Measurements from ENCODE around the gene DIS3L2.
A peak's percentile ranks its signal among the peaks of the same experiment; 100 is the strongest.

DIS3L2 gene

DNA sequence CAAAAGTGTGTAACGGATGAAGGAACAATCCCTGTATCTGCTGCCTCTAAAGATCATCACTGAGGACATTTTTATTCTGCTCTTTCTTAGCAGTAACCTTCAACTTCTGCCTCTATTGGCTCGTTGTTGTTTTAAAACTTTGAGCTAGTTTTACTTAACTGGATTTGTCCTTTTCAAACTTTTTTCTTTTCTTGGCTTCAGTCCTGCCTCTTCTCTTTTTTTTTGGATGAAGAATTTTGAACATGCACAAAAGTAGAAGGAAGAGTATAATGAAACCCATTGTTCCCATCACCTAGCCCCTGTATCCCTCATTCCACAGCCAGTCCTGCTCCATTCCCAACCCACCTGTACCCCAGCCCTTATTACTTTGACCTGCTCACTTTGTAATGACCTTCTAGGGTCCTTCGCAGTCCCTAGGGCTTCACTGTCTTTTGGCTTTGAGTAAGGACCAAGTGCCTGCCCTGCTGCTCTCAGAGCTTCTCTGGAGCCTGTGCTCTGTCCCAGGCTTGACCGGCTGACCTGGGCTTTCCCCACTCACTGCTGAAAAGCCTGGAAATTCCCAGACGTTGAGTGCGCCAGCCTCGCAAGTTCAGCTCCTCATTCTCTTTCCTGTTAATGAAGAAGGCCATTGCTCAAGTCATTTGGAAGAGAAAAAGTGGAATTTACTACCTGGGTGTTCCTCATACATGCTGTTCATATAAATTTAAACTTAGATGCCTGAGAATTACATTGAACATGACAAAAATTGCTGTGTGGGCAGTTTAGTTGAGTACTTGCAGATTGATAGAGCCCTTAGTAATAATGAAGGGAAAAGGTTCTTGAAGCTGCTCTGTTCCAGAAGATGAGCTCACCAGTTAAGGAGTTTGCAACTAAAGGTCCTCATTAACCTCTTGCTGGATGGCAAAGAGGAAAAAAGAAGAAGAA is 267.7 kb downstream of the DIS3L2 start:
- DNase-seq (ENCODE audit: low spot score) = no peak

DNA sequence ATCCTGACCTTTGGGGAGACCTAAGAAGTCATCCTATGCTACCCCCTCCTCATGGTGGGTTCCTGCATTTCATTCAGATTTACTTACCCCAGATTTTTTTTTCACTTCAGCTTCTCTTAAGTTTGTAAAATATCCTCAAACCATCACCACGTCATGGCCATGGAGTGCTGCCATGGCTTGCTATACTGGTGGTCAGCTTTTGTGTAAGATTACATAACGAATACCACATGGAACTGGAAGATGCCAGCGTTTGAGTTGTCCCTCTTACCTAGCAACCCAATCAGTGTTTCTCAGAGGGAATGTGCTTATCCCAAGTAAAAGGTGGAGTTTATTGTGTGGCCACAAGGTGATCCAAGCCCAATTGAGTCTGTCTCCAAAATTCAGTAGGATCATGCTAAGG is 268.4 kb downstream of the DIS3L2 start:
- no peak for DNase-seq (ENCODE audit: low spot score)

DNA sequence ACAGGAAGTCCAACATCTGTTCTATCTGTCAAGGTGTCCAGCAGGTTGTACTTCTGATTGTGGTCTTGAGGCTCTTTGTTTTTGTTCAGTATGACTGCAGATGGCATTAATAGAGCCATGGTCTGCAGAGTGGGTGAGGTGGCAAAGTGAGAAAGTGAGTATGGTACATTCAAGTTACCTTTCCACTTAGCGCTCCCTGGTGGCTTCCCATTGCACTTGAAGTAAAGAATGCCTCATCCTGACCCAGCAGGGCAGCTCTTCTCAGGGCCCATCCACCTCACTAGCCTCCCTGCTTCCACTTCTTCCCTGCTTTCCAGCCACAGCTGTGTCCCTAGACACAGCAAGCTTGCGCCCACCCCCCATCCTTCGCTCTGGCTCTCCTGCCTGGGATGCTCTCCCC is 269.0 kb downstream of the DIS3L2 start:
- DNase-seq (ENCODE audit: low spot score) = no peak

DNA sequence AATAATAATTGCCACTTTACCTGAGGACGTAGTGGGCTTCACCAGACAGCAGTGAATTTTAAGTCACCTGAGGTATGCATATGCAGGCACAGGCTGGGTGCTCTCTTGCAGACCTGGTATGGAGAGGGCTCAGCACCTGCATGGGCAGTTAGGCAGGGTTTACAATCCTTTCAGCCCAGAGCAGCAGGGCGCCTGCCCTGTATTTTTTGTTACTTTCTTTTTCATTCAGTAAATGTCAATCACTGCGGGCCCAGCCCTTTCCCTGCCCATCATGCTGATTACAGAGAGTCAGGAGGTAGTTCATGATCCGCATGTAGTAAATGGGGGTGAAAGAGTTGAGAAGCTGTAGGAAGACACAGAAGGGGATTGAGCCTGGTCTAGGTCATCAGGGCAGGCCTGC is 270.0 kb downstream of the DIS3L2 start:
- no peak for DNase-seq (ENCODE audit: low spot score)

DNA sequence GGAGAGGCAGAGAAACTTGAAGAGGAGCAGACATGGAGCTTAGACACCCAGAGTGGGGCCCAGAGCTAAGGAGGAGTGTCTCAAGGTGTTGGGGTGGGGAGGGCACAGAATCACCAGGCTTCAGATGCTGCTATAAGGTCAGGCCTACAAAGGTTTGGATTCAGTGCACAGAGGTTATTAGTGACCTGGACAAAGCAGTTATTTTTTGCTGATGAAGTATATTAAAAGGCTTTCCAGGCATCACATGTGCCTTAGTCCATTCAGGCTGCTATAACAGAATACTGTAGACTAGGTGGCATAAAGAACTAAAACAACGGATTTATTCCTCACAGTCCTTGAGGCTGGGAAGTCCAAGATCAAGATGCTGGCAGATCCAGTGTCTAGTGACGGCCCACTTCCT is 271.4 kb downstream of the DIS3L2 start:
- DNase-seq (ENCODE audit: low spot score) = no peak

DNA sequence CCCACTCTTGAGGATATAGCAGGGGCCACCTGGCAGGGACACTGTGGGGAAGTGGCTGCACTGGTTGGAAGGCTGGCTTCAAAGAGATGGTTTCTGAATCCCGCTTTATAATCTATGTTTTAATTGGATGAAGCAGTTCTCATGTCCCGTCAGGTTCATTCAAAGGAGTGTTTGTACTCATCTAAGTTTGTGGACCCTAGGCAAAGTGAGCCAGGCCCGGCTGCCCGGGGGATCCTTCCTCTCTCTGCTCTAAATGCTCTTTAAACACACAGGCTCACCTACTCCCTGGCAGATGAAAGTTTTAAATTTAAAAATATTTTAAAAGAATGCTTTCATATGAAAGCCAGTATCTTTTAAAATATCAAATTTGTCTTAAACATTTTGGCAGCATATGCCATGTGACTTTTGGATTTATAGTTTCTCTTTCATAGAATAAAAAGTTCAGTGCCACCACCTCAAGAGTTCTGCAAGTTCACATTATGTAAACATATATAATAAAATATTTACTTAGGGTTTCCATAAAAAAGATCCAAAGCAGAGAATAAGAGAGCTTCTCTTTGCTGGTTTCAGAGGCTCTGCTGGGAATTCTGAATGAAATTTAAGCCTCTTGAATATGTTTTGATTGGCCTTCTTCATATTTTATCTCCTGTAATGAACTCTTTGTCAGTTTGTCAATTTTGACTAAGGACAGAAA is 273.6 kb downstream of the DIS3L2 start:
- no peak for DNase-seq (ENCODE audit: low spot score)

DNA sequence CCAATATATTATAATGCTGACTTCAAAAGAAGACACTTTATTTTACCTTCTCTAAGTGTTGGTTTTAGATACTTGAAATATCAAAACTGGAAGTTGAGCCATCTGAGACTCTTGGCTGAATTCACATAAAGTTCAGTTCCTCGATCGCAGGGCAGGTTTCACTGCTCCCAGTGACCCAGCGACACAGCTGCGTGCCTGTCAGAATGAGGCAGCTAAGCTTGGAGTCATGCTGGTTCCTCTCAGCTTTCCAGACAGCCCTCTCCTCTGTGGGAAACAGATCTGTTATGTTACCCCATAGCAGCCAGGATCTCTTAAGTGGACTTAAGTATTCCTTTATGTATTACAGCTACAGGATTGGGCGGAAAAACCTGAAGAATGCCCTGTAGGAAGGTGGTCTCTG is 274.2 kb downstream of the DIS3L2 start:
- no peak for DNase-seq (ENCODE audit: low spot score)

DNA sequence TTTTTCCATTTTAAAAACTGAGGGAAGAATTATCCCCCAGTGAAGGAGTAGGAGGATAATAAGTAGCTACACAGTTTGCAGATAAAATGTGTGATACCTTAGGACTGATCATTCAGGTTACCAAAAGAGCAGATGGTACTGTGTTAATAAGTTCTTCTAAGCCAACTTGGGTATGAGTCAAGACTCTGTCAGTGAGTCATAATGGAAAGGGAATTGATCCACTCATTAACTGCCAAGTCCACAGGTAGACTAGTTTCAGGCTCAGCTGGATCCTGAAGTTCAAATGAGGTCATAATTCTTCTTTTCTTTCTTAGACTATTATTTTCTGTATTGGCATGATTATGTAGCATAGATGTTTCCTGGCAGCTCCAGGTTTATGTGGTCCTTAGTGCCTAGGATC is 274.7 kb downstream of the DIS3L2 start:
- DNase-seq (ENCODE audit: low spot score) = no peak

DNA sequence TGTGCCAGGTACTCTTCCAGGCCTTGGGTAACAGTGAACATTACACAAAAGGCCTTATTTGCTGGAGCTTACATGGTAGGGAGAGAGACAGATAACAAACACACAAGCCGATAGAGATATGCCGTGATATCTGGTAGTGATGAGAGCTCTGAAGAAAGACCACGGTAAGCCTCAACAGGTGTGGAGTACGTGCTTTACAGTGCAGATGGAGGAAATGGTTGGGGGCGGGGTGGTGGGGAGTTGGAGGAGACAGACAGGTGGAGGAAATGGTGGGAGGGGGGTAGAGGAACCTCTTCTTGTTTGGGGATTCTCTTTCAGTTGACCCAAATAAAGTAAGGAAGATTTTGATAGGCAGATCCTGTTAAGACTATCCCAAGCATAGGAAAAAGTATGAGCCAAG is 276.0 kb downstream of the DIS3L2 start:
- no peak for DNase-seq (ENCODE audit: low spot score)

DNA sequence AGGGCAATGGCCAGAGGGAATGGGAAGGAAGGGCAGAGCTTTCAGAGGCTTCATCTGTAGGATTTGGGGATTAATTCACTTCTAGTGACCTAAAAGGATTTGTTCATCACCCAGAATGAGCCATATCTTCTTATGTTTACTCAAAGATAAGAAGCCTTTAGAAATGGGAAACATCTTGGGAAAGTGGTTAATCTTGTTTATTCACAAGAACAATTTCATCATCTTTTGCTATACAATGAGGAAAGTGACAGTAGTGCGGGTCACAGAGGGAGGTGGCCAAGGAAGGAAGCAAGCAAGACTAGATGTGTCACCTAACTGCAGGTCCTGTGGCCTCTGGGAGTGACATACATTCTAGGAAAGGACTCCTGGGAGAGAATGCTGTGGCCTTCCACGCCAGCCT is 276.6 kb downstream of the DIS3L2 start:
- DNase-seq (ENCODE audit: low spot score) = no peak

DNA sequence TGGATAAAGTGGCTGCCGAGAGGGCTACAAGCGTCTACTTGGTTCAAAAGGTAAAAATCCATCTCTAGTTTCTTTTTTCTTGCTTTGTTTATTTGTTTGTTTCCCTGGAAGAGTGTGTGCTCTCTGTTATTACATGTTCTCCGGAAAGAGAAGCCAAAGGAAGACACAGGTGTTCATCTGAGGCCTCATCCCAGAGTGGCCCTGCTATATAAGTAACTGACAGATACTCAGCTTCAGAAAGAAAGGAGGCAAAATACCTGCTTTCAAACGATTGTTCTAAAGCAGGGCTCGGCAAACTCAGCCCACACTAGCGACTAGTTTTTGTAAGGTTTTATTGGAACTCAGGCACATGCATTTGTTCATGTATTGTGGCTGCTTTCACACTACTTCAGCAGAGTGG is 277.1 kb downstream of the DIS3L2 start:
- no peak for DNase-seq (ENCODE audit: low spot score)

DNA sequence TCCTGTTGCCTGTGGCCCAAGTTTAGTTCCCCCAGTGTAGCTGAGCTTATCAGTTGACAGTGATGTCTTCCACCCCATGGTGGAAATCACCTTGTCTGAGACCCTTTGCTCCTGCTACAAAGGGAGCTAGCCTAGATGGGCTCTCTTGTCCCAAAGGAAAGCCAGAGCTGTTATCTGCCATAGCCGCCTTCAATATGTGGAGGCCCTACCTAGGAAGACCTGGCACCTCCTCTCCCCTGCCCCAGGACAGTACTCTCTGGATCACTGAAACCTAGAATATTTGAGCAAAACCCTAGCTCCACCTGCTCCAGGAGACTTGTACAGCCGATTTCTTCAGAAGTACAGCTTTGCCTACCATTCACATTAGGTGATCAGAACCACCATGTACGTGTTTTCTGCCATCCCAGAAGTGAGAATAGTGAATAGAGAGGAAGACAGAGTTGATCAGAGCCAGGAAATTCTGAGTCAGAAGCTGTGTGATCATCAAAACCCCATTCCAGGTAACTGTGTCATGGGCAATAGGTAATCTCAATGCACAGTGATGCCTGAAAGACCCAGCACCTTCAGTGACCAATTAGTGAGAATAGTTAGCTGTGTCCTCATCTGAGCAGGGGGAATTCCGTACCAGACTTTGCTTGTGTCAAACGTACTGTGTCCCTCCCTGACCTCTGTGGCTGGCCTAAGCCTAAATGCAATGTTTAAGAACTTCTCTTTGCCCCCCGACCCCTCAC is 278.6 kb downstream of the DIS3L2 start:
- no peak for DNase-seq (ENCODE audit: low spot score)

DNA sequence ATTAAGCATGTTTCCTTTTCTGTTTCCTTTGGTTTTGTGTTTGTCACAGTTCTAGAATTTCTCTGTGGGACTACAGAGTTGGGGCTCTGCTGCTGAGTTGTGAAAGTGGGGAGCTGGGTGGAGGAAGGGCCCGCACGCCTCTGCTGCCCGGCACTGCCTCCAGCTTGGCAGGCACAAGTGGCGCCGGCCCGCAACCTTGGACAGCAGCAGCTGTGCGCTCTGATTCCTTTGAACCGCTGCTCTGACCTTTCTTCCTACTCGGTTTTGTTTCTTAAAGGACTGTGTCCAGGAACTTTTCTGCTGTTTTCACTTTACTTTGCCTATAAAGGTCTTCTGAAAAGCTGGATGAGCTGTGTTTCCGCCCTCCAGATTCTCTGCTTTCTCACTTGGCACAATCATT is 279.4 kb downstream of the DIS3L2 start:
- DNase-seq (ENCODE audit: low spot score) = peak; percentile 42

DNA sequence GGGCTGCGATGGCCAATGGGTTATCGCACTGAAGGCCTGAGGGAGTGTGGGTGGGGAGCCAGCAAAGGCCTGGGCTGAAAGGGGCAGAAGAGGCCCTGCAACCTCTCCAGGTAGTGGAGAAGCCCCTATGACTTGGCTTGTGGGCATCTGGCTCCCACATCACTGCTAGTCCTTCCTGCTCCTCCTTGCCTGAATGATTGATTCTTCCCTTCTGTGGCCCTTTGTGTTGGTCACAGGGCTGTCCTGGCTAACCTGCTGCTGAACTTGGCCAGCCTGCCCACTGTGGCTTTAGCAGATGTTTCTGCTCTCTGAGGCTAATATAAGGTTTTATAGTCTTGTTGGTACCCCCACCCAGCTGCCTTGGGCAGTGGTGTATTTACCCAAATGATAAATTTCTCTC is 280.8 kb downstream of the DIS3L2 start:
- no peak for DNase-seq (ENCODE audit: low spot score)

DNA sequence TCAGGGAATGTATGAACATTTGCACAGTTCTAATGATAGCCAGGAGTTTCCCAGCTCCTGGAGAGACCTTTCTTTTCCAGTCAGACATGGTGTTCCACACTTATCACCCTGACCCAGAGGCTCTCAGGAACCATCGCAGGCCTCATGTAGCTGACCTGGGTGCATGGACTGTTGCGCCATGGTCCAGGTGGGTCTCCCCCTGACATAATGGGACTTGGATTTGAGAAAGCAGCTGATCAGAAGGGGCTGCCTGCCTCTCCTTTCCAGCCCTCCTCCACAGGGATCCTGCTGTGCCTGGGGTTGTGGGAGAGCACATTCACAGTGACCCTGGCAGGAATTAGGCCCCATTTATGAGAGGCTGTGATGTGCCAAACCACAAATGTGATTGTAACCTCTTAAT is 283.6 kb downstream of the DIS3L2 start:
- no peak for DNase-seq (ENCODE audit: low spot score)

DNA sequence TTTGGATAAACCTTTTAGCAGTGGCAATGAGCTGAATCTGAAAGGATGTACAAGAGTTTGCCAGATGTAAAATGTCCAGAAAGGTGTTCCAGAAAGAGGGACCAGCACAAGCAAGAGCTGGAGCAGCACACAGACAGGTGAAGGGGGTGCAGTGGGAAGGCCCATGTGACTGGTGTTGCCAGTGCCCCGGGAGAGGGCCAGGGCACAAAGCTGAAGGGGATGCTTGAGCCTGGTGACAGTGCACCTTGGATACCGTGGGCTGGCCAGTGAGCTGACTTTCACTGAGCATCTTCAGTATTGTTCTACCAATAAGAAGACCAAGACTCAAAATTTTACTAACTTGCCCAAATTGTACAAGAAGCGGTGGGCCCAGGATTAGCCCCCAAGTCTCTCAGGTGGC is 284.7 kb downstream of the DIS3L2 start:
- DNase-seq (ENCODE audit: low spot score) = no peak

DNA sequence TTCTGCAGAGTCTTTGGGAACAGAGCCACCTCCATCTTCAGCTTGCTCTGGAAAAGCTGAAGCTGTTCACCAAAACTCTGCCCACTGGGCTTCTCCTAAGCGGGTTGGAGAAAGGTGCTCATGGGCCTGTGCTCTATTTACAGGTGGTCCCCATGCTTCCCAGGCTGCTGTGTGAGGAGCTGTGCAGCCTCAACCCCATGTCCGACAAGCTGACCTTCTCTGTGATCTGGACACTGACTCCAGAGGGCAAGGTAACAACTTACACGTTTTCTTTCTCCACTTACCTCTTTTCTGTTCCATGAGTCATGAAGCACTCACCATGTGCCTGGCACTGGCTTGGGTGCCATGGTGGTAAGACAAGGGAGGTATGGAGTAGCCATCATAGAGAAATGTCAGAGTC is 287.6 kb downstream of the DIS3L2 start:
- DNase-seq (ENCODE audit: low spot score) = no peak

DNA sequence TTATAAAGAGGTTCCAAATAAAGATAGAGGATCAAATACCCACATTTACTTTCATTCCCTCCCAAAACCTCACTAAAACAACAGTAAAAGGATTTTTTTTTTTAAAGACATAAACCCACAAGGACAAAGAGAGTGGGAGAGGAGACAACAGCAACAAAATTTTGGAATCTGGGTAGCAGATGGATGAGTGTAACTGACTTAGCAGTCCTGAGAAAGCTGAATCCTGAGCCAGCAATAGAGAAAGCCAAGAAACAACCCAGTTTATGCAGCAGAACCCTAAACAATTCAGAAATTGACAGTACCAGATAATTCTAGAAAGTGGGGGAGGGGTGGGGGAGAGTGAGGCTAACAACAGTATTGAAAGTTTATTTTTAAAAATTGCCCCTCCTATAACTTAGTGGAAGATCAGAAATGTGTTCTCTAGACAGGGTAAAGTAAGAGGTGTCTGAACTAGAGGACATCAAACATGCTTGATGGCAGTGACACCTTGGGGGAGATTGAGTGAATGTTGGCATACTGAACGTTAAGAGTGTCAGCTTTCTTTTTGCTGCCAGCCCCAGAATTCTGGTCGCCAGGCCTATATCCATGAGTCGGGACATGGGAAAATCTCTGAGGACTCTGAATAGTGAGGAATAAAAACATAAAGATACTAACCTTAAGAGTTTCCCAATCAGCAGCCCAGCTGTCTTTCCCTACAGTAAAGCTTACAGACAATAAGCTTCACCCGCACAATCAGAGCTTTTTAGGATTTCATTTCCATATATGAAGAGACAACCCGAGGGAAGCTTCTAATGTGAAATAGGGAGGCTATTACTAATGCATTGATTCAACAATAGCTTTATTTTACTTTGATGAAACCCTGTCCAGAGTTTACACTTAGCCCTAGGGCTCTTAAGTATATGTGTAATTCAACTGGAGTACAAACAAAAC is 289.0 kb downstream of the DIS3L2 start:
- no peak for DNase-seq (ENCODE audit: low spot score)

DNA sequence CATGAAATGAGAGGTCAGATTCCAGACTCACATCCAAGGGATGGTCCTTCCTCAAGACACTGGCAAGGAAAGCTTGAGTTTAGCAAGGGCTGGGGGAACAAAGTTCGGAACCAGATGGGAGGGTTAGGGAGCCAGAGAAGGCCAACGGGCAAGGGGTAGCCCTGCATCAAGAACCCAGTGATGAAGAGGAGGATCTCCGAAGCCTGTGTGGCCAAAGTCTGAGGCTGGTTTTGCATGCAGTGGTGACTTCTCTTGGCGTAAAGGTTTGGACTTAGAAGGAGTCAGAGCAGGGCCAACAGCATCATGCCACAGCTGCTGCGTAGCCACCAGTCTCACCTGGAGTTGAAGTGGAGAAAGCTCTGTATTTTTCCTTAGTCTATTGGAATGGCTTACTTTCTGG is 293.5 kb downstream of the DIS3L2 start:
- no peak for DNase-seq (ENCODE audit: low spot score)

DNA sequence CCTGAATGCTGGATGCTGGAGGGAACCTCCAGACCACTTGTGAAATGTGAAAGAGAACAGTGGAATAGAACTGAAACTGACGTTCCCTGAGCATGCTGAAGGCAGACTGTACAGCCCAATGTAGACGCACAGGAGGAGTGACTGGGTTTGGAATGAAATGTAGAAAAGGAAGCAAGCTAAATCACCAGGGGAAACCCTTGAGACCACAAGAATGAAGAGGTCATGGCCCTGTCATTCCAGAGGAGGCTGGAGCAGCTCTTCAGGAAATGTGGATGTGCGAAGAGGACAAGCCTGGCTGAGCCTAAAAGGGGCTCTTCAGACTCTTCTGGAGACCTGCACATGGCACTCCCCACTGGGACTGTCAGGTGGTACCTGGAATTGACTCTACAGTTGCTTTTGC is 298.6 kb downstream of the DIS3L2 start:
- no peak for DNase-seq (ENCODE audit: low spot score)

DNA sequence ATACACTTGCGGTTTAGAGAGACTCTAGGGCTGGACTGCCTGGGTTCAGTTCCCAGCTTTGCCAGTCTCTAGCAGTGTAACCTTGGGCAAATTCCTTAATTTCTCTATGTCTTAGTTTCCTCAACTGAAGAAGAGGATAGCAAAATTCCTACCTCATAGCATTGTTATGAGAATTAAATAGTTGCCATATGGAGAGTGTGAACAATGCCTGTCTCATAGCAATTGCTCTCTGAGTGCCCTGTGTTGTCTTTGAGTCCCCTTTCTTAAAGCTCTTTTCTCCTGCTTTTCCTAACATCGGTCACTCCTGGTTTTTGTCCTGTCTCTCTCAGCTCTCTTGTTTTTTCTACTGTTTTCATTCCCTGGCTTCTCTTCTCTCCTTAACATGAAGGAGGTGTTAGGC is 300.3 kb downstream of the DIS3L2 start:
- no peak for DNase-seq (ENCODE audit: low spot score)

DNA sequence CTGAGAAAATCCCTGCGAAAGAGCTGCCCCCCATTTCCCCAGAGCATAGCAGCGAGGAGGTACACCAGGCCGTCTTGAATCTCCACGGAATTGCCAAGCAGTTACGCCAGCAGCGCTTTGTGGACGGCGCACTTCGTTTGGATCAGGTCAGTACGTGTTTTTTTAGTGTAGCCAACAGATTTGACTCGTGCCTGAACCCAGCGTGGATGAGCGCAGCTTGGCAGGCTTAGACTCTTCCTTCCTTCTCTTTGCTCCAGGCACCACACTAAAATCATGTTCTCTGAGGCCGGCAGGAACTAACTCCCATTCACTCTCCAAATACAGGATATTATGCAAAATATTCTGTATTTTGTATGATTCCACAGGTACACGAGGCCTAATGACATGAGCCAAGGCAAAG is 301.8 kb downstream of the DIS3L2 start:
- no peak for DNase-seq (ENCODE audit: low spot score)

All from globus pallidus (tissue), 1 donor.